GM21529 (cell line): ENCODE data around the gene CYBB.

ENCODE experiments used
- ATAC-seq: cut with Tn5 transposase; IDR thresholded peaks from one replicate; pipeline ENCODE4 v1.9.1; 2021; ENCODE audit not compliant: unreplicated experiment

Gene CYBB

GRCh38 chrX:37785569-37785968 lies 5.7 kb downstream of the CYBB start:
- no peak for ATAC-seq

- peak; percentile 80 for ATAC-seq
Measured at GRCh38 chrX:37786624-37787422, 7.0 kb downstream of the CYBB start.

GRCh38 chrX:37787423-37787869 lies 7.6 kb downstream of the CYBB start:
- ATAC-seq, result peak; percentile 62

- no peak for ATAC-seq
Measured at GRCh38 chrX:37796310-37796709, 16.5 kb downstream of the CYBB start.

GRCh38 chrX:37796805-37797204 lies 16.9 kb downstream of the CYBB start:
- peak; percentile 80 for ATAC-seq

- ATAC-seq, result no peak
Measured at GRCh38 chrX:37799936-37800335, 20.1 kb downstream of the CYBB start.

- ATAC-seq, result no peak
Measured at GRCh38 chrX:37800717-37801116, 20.9 kb downstream of the CYBB start.

GRCh38 chrX:37802028-37802427 lies 22.2 kb downstream of the CYBB start:
- no peak for ATAC-seq

GRCh38 chrX:37803057-37803456 lies 23.2 kb downstream of the CYBB start:
- ATAC-seq, result no peak

- no peak for ATAC-seq
Measured at GRCh38 chrX:37809970-37810369, 30.1 kb downstream of the CYBB start.

GRCh38 chrX:37812110-37812509 lies 32.3 kb downstream of the CYBB start:
- ATAC-seq, result no peak

- no peak for ATAC-seq
Measured at GRCh38 chrX:37813570-37813969, 33.7 kb downstream of the CYBB start.

GRCh38 chrX:37815366-37815765 lies 35.5 kb downstream of the CYBB start:
- no peak for ATAC-seq

- ATAC-seq, result no peak
Measured at GRCh38 chrX:37816766-37817165, 36.9 kb downstream of the CYBB start.

- ATAC-seq, result no peak
Measured at GRCh38 chrX:37817176-37817575, 37.3 kb downstream of the CYBB start.

GRCh38 chrX:37817579-37817978 lies 37.7 kb downstream of the CYBB start:
- ATAC-seq, result peak; percentile 42

- peak; percentile 63 for ATAC-seq
Measured at GRCh38 chrX:37818031-37818430, 38.2 kb downstream of the CYBB start.

- ATAC-seq, result no peak
Measured at GRCh38 chrX:37820646-37821045, 40.8 kb downstream of the CYBB start.

- ATAC-seq, result no peak
Measured at GRCh38 chrX:37824491-37825214, 44.8 kb downstream of the CYBB start.

GRCh38 chrX:37825215-37825842 lies 45.5 kb downstream of the CYBB start:
- peak; percentile 77 for ATAC-seq

- no peak for ATAC-seq
Measured at GRCh38 chrX:37829721-37830120, 49.9 kb downstream of the CYBB start.

- no peak for ATAC-seq
Measured at GRCh38 chrX:37830371-37830770, 50.5 kb downstream of the CYBB start.
